GM12872 (cell line): Measurements from ENCODE around the gene KCTD20.

Source experiments
- TF ChIP-seq, protein P1 (sequence below): IDR thresholded peaks from 3 replicates; pipeline ENCODE4 v1.5.1; 2011; ENCODE audit warnings: low read depth, mild to moderate bottlenecking, low read length, moderate library complexity; ENCODE audit not compliant: insufficient read depth

Gene KCTD20

GRCh38 chr6:36432151-36432671, 10.6 kb upstream of the KCTD20 start:
- TF ChIP-seq, protein P1, sequence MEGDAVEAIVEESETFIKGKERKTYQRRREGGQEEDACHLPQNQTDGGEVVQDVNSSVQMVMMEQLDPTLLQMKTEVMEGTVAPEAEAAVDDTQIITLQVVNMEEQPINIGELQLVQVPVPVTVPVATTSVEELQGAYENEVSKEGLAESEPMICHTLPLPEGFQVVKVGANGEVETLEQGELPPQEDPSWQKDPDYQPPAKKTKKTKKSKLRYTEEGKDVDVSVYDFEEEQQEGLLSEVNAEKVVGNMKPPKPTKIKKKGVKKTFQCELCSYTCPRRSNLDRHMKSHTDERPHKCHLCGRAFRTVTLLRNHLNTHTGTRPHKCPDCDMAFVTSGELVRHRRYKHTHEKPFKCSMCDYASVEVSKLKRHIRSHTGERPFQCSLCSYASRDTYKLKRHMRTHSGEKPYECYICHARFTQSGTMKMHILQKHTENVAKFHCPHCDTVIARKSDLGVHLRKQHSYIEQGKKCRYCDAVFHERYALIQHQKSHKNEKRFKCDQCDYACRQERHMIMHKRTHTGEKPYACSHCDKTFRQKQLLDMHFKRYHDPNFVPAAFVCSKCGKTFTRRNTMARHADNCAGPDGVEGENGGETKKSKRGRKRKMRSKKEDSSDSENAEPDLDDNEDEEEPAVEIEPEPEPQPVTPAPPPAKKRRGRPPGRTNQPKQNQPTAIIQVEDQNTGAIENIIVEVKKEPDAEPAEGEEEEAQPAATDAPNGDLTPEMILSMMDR = no peak

DNA sequence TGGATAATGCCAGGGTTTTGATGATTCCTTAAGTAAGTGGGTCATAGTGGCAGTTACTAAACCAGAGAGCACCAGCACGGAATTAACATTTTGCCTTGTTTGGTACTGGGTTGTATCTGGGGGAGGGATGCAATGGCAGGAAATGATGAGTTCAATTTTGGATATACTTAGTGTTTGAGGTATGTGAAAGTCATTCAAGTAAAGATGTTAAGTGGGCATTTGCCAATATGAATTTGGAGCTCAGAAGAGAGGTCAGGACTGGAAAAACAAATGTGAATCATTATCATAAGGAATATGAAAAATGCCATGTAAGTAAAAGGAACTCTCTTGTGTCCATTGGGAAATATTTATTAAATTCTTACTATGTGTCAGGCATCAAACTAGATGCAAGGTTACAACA, 6.3 kb upstream of the KCTD20 start:
- TF ChIP-seq, protein P1 = no peak

- TF ChIP-seq, protein P1 = no peak
Observed at GRCh38 chr6:36441307-36441894, 1.4 kb upstream of the KCTD20 start.

DNA sequence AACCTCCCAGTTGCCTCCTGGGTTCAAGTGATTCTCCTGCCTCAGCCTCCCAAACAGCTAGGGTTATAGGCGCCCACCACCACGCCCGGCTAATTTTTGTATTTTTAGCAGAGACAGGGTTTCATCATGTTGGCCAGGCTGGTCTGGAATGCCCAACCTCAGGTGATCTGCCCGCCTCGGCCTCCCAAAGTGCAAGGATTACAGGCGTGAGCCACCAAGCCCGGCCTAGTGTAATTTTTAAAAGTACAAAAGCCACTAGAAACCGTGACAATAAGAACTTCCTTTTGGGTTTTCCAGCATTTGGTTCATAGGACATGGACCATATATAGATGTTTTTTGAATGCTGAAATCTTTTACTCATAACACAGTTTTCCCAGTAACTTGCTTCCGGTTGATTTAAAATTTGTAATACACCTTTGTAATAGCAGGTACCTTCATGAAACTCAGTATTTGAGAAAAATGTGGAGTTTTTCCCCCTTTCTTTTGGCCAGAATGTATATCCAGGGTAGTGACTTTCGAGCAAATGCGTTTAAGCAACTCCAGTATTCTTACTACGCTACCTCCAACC, 613 bp upstream of the KCTD20 start:
- TF ChIP-seq, protein P1 = no peak

DNA sequence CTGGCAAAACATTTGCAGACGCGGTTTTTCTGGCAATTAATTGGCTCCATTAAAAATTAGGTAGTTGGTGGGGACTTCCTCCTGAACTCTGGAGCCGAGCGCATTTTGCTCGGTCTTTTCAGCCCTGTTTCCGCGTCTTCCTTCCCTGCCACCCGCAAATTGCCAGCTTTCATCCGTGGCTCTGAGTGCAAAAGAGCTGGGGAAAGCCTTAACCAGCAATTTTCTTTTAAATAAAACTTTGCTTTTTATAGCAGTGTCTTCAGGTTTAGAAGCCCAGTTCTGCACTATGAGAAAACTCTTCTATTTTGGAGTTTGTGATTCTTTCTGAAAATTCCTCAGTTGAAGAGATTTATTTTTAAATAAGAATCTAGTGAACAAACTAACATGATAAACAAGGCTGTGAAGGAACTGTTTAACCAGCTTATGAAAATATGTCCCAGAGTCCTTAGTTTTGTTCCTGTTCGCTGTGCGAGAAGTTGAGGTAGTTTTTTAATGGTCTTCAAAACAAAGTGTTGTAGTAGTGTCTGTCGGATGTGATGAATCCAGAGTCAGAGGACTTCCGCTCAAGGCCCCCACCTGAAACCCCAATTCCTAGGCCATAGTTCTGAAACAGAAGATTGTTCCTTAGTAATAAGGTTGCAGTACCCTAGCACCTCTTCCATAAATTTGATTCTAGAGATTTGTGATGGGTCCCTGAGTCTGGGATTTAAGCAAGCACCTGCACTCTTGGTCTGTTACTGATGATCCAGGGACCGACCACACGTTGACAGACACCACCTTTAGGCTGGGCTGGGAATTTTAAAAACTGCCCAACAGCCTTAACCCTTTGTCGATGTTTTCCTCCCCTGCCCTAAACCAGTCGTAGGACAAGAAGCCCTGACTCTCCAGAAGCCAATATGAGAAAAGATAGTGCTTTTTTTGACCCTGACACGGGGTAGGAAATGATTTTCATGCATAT, 950 bp downstream of the KCTD20 start:
- TF ChIP-seq, protein P1 = peak; percentile 32; the same call in 1 of the 3 replicates

GRCh38 chr6:36444470-36444869, 1.7 kb downstream of the KCTD20 start:
- TF ChIP-seq, protein P1 = no peak

DNA sequence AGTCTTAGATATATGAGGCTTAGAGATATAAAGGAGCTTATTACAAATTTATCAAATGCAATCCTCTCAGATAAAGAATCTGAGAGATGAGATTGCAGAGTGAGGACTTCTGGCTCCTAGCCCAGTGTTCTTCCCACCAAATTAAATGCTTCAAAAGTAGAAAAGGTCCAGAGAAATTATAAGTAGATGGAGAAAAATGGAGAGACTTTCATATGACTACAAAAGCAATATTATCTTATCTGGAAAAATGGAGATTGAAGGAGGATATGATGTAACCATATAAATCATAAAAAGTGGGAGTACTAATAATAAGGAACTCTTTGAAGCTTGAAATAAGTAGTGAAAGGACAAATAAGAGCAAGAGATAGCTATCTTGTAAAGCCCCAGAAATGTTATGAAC, 2.8 kb downstream of the KCTD20 start:
- TF ChIP-seq, protein P1 = no peak
